Right lobe of liver (tissue), 4 donors: ENCODE data around the gene RNLS.

Experiments used
- POLR2A ChIP-seq: fragments of 450-650 bp; IDR thresholded peaks from one replicate; pipeline ENCODE4 v1.6.1; 2017; ENCODE audit warnings: antibody characterized with exemption, mild to moderate bottlenecking
- TF ChIP-seq, protein P1 (sequence below), 4 donors: fragments of 200-600 bp in 3 of 4; fragments of 450-650 bp in 1 of 4; IDR thresholded peaks; one replicate each; pipeline versions ENCODE4 v1.5.1 to v1.8.0; 2016 to 2022; ENCODE audit warnings: antibody characterized with exemption in 4 of 4, mild to moderate bottlenecking in 2 of 4
- donor health status: DM: no; HTN: no; CAD: no.
- donor health status: DM: no; HTN: no; CAD: no.
- donor health status: DM: no; HTN: yes; CAD: no.

DNA sequence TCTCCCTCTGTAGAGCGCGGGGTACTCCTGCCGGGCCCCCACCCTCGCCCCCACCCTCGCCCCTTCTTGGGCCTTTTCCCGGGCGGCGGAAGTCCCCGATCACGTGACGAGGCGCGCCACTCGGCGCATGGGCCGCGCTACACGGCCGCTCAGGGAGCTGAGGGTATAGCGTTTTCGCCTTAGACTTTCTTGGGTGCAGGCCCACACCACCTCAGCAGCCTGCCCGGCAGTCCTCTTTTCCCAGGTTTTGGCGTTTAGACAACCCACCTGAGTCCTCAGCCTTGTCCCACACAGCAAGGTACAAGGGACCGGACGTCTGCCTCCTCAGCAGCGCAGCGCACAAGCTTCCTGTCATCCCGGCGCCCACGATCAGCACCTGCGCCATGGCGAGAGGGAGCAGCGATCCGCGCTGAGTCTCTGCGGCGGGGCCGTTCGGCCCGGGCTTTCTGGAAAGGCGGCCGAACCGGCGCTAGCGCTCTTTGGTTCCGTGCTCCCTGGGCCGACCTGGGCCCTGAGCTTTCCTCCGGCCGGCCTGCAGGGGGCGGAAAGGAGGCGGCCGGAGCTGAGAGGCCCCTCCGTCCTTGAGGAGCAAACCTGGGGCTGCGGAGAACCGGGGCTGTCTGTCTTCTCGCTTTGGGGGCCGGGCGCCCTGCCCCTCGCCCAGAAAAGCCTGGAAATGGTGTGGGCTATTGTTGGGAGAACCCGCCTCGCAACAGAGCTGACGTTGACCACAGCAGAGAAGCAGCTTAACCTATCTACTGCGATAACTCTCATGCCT lies at the start of gene RNLS:
- TF ChIP-seq POLR2A: peak; percentile 60
- TF ChIP-seq, protein P1, sequence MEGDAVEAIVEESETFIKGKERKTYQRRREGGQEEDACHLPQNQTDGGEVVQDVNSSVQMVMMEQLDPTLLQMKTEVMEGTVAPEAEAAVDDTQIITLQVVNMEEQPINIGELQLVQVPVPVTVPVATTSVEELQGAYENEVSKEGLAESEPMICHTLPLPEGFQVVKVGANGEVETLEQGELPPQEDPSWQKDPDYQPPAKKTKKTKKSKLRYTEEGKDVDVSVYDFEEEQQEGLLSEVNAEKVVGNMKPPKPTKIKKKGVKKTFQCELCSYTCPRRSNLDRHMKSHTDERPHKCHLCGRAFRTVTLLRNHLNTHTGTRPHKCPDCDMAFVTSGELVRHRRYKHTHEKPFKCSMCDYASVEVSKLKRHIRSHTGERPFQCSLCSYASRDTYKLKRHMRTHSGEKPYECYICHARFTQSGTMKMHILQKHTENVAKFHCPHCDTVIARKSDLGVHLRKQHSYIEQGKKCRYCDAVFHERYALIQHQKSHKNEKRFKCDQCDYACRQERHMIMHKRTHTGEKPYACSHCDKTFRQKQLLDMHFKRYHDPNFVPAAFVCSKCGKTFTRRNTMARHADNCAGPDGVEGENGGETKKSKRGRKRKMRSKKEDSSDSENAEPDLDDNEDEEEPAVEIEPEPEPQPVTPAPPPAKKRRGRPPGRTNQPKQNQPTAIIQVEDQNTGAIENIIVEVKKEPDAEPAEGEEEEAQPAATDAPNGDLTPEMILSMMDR (IDR thresholded peaks at IDR 0.05): peak; percentile 78 to 92 (median 82)
